Uterus (tissue), 4 donors: ENCODE measurements around the gene TOP1. TPM values are rescaled to one million over a fixed set of nuclear protein-coding genes. Genes with fewer than 3 reads are reported as not detected.

Experiments
- DNase-seq, 2 donors: peaks; one replicate each; pipeline ENCODE4 v3.0.0-alpha.2; 2019 to 2020
- H3K27ac ChIP-seq, 2 donors: fragments of 200-600 bp; sonication (generic); 1 replicate in 1 of 2; 2 replicates in 1 of 2; pipeline ENCODE4 v1.5.1; 2016 to 2018
- H3K27me3 ChIP-seq, 2 donors: fragments of 200-600 bp; sonication (generic); one replicate each; pipeline ENCODE4 v1.5.1; 2018 to 2019; ENCODE audit warnings: control low read depth in 1 of 2
- H3K36me3 ChIP-seq, 2 donors: fragments of 200-600 bp; sonication (generic); one replicate each; pipeline ENCODE4 v1.5.1; 2019; ENCODE audit warnings: control low read depth in 1 of 2
- H3K4me1 ChIP-seq, 2 donors: fragments of 200-600 bp; sonication (generic); one replicate each; pipeline ENCODE4 v1.5.1; 2018 to 2019; ENCODE audit warnings: control low read depth in 1 of 2
- H3K4me3 ChIP-seq, 2 donors: fragments of 200-600 bp; sonication (generic); 1 replicate in 1 of 2; 2 replicates in 1 of 2; pipeline ENCODE4 v1.5.1; 2018 to 2019; ENCODE audit warnings: mild to moderate bottlenecking in 1 of 2
- H3K9me3 ChIP-seq, 2 donors: fragments of 200-600 bp; sonication (generic); one replicate each; pipeline ENCODE4 v1.5.1; 2019; ENCODE audit warnings: control low read depth in 1 of 2
- POLR2A ChIP-seq, 2 donors: fragments of 450-650 bp; IDR thresholded peaks; one replicate each; pipeline ENCODE4 v1.6.1; 2016; ENCODE audit warnings: antibody characterized with exemption in 2 of 2, mild to moderate bottlenecking in 1 of 2, moderate library complexity in 1 of 2
- intact Hi-C: fragments of 100-400 bp; cut with DNase I; formaldehyde crosslinking; loops from one replicate; pipeline ENCODE4 v1.15.1; 2023; ENCODE audit warnings: low total_unique reads
- total RNA-seq, 4 donors: library from RNA; depleted of rRNA in 3 of 4; stranded (reverse); fragments of >200 nt in 3 of 4; gene quantifications; one replicate each; pipeline versions ENCODE4 v1.1.0 to v1.2.4, GENCODE V29; 2014 to 2023
- TF ChIP-seq, protein P1 (sequence below), 4 experiments: fragments of 200-600 bp in 2 of 4; fragments of 450-650 bp in 2 of 4; sonication (generic) in 2 of 4; IDR thresholded peaks; one replicate each; pipeline ENCODE4 v1.5.1; 2016 to 2019; ENCODE audit warnings: antibody characterized with exemption in 4 of 4, mild to moderate bottlenecking in 2 of 4, moderate library complexity in 1 of 4
- donor health status: DM: yes; HTN: yes; CAD: no.

The TOP1 gene
- total RNA-seq, 4 donors from 2014 or later: 20.5 to 47.1 (median 35.4) TPM

DNA sequence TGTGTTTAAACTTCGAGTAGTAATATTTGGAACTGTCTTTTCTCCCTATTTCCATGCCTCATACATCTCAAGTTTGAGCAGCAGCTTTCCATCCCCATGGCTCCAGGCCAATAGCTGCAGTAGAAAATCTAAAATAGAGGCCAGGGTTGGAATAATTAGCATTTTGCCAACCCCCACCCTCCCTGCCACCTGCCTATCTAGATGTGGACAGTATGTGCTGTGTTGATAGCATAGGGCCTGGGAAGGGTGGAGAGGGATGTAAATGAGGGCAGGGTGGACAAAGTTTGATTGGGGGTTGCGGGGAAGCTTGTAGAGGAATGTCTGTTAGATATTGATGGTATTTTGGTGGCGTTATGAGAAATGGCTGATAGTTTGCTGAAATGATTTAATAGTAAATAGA, 5.6 kb downstream of the TOP1 start:
- no peak for DNase-seq
- no peaks in the 10 kb centered on the region for H3K9me3 ChIP-seq
- H3K4me1 ChIP-seq: peaks cover 3 to 8% of the 10 kb centered on the region in 2 donors
- no peaks in the 10 kb centered on the region for H3K27me3 ChIP-seq
- H3K36me3 ChIP-seq: no peaks in the 10 kb centered on the region
- intact Hi-C loops: no loop called here
- H3K4me3 ChIP-seq: no peak overlapping the region
- TF ChIP-seq POLR2A (IDR thresholded peaks at IDR 0.05): no peak
- TF ChIP-seq, protein P1, sequence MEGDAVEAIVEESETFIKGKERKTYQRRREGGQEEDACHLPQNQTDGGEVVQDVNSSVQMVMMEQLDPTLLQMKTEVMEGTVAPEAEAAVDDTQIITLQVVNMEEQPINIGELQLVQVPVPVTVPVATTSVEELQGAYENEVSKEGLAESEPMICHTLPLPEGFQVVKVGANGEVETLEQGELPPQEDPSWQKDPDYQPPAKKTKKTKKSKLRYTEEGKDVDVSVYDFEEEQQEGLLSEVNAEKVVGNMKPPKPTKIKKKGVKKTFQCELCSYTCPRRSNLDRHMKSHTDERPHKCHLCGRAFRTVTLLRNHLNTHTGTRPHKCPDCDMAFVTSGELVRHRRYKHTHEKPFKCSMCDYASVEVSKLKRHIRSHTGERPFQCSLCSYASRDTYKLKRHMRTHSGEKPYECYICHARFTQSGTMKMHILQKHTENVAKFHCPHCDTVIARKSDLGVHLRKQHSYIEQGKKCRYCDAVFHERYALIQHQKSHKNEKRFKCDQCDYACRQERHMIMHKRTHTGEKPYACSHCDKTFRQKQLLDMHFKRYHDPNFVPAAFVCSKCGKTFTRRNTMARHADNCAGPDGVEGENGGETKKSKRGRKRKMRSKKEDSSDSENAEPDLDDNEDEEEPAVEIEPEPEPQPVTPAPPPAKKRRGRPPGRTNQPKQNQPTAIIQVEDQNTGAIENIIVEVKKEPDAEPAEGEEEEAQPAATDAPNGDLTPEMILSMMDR (IDR thresholded peaks at IDR 0.05): no peak
- no peak overlapping the region for H3K27ac ChIP-seq

DNA sequence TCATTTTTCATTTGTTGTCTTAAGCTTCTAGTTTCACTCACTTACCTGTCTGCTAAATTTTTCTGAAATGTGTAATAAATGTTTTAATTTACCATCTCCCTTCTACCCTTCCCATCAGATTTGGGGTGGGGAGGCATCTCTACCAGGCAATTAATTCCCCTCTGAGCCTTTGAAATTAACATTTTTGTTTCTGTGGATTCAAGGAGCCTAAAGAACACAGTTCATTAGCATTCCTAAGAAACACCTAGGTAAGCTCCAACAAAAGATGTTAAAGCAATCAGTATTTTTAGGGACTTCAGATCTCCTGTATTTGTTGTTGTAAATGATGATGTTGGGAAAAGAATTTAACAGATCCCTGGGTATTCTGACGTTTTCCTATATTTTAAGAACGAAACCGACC, 6.6 kb downstream of the TOP1 start:
- Histone ChIP-seq H3K27ac (no peak overlapping the region), H3K27me3 (no peaks in the 10 kb centered on the region), H3K36me3 (no peaks in the 10 kb centered on the region), H3K9me3 (no peaks in the 10 kb centered on the region), H3K4me3 (no peak overlapping the region), H3K4me1 (peaks cover 3 to 8% of the 10 kb centered on the region in 2 donors)
- intact Hi-C loops: no loop called here
- TF ChIP-seq POLR2A (IDR thresholded peaks at IDR 0.05): no peak
- TF ChIP-seq, protein P1 (IDR thresholded peaks at IDR 0.05): no peak
- DNase-seq: no peak

DNA sequence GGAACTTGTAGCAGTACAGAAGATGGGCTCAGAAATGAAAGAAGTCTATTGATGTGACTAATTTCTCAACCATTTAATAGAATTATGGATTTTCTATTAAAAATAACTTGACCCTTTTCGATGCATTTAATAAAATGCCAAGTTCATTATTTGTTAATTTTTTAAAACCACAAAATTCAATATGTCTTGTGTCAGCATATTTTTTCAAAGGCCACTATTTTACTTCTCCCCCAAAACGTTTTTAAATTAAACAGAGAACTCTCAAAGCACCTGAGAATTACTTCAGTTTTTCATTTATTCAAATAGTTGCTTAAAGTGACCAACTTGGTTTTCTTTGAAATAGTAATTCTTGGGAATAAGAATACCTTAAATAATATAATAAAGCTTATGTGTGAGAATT, 8.6 kb downstream of the TOP1 start:
- no peaks in the 10 kb centered on the region for H3K27me3 ChIP-seq
- TF ChIP-seq POLR2A (IDR thresholded peaks at IDR 0.05): no peak
- TF ChIP-seq, protein P1 (IDR thresholded peaks at IDR 0.05): no peak
- H3K36me3 ChIP-seq: no peaks in the 10 kb centered on the region
- DNase-seq: no peak
- peaks cover 1 to 3% of the 10 kb centered on the region in 2 donors for H3K4me1 ChIP-seq
- intact Hi-C loops: no loop called here
- no peak overlapping the region for H3K4me3 ChIP-seq
- H3K9me3 ChIP-seq: no peaks in the 10 kb centered on the region
- no peak overlapping the region for H3K27ac ChIP-seq

DNA sequence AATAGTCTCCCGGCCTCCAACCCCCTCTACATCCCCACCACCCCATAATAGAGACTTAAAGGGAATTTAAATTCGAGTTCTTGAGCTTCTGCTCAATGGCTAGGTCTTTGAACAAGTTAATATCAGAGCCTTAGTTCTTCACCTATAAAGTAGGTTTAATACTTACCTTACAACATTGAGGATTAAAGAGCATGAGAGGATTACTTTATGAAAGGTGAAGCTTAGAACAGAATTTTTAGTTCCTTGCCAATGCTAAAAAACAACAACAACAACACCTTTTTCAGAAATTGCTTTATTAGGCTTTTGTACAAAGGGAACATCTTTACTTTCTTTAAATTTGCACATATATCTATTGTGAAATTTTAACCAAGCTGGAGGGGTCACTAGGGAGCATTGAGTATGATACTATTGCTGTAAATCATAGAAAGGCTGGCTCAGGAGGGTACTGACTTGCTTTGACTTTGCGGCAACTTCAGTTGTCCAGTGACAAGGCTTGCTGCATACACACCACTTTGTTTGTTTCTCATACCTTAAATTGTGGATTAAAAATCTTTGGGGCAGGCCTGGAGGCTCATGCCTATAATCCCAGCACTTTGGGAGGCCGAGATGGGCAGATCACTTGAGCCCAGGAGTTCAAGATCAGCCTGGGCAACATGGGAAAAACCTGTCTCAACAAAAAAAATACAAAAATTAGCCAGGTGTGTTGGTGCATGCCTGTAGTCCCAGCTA, 9.7 kb downstream of the TOP1 start:
- Histone ChIP-seq H3K4me3 (no peak overlapping the region), H3K9me3 (no peaks in the 10 kb centered on the region), H3K27ac (no peak overlapping the region), H3K27me3 (no peaks in the 10 kb centered on the region), H3K4me1 (peaks cover 0 to 3% of the 10 kb centered on the region in 2 donors), H3K36me3 (no peaks in the 10 kb centered on the region)
- DNase-seq: no peak
- intact Hi-C loops: no loop called here
- TF ChIP-seq, protein P1 (IDR thresholded peaks at IDR 0.05): no peak
- no peak for TF ChIP-seq POLR2A (IDR thresholded peaks at IDR 0.05)

DNA sequence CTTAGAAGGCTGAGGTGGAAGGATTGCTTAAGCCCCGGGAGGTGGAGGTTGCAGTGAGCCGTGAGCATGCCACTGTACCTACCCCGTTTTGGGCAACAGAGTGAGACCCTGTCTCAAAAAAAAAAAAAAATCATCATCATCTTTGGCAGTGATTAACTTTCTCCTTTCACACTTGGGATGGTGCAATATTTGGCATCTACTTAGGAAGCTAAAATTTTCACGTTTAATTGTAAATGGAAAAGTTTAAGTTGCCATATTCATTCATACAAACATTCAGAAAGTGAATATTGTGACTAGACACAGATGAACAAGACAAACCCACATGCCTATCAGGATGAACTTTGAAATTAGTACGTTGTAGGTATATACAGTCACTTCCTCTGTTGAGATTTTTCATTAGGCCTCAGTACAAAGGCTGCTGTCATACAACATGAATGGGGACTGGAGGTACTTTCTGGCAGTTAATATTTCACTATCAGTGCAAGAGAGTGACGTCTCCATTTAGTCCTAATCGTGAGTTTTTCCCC, 10.3 kb downstream of the TOP1 start:
- intact Hi-C loops: no loop called here
- Histone ChIP-seq H3K4me3 (no peak overlapping the region), H3K27me3 (no peaks in the 10 kb centered on the region), H3K4me1 (peaks cover 0 to 3% of the 10 kb centered on the region in 2 donors), H3K36me3 (no peaks in the 10 kb centered on the region), H3K9me3 (no peaks in the 10 kb centered on the region), H3K27ac (no peak overlapping the region)
- TF ChIP-seq, protein P1 (IDR thresholded peaks at IDR 0.05): no peak
- no peak for TF ChIP-seq POLR2A (IDR thresholded peaks at IDR 0.05)
- no peak for DNase-seq
